Spleen (tissue), 11 donors: ENCODE measurements around the gene RUBCNL. TPM values are rescaled to one million over a fixed set of nuclear protein-coding genes. Genes with fewer than 3 reads are reported as not detected.
A peak's percentile ranks its signal among the peaks of the same experiment; 100 is the strongest.

Source experiments
- DNase-seq: peaks from one replicate; pipeline ENCODE4 v3.0.0-alpha.2; 2020
- H3K27ac ChIP-seq, 8 donors: fragments of 200-600 bp; sonication (generic) in 7 of 8; 1 replicate in 4 of 8; 2 replicates in 4 of 8; pipeline versions ENCODE4 v1.5.0 to v1.8.0; 2016 to 2021; ENCODE audit warnings: inconsistent platforms in 4 of 8, mild to moderate bottlenecking in 4 of 8, moderate library complexity in 1 of 8
- H3K27me3 ChIP-seq, 7 donors: fragments of 200-600 bp; sonication (generic) in 6 of 7; replicated peaks in 1 of 7; 1 replicate in 4 of 7; 2 replicates in 3 of 7; pipeline versions ENCODE4 v1.5.0 to v1.8.0; 2016 to 2021; ENCODE audit warnings: inconsistent platforms in 3 of 7, mild to moderate bottlenecking in 1 of 7
- H3K36me3 ChIP-seq, 6 donors: fragments of 200-600 bp; sonication (generic) in 5 of 6; 1 replicate in 4 of 6; 2 replicates in 2 of 6; pipeline versions ENCODE4 v1.5.0 to v1.8.0; 2016 to 2021; ENCODE audit warnings: inconsistent platforms in 2 of 6
- H3K4me1 ChIP-seq, 6 donors: fragments of 200-600 bp; sonication (generic) in 5 of 6; 1 replicate in 3 of 6; 2 replicates in 3 of 6; pipeline versions ENCODE4 v1.5.0 to v1.8.0; 2016 to 2021; ENCODE audit warnings: inconsistent platforms in 3 of 6
- H3K4me3 ChIP-seq, 8 donors: fragments of 200-600 bp; sonication (generic) in 7 of 8; 1 replicate in 4 of 8; 2 replicates in 4 of 8; pipeline versions ENCODE4 v1.5.0 to v1.8.0; 2016 to 2021; ENCODE audit warnings: inconsistent platforms in 4 of 8, mild to moderate bottlenecking in 4 of 8, moderate library complexity in 2 of 8
- H3K9me3 ChIP-seq, 8 donors: fragments of 200-600 bp; sonication (generic) in 7 of 8; 1 replicate in 4 of 8; 2 replicates in 4 of 8; pipeline versions ENCODE4 v1.5.0 to v1.8.0; 2016 to 2021; ENCODE audit warnings: inconsistent platforms in 4 of 8
- CTCF ChIP-seq, 11 experiments: fragments of 200-600 bp in 7 of 11; fragments of 450-650 bp in 4 of 11; sonication (generic) in 4 of 11; IDR thresholded peaks in 8 of 11; conservative IDR thresholded peaks in 3 of 11; 1 replicate in 7 of 11; 2 replicates in 4 of 11; pipeline versions ENCODE4 v1.4.0 to v1.8.0; 2016 to 2021; ENCODE audit warnings: antibody characterized with exemption in 11 of 11, inconsistent platforms in 4 of 11, mild to moderate bottlenecking in 1 of 11
- POLR2A ChIP-seq, 3 donors: fragments of 450-650 bp; IDR thresholded peaks; one replicate each; pipeline ENCODE4 v1.5.1; 2017; ENCODE audit warnings: antibody characterized with exemption in 3 of 3, mild to moderate bottlenecking in 1 of 3
- POLR2AphosphoS5 ChIP-seq, 3 donors: sonication (generic); formaldehyde crosslinking; IDR thresholded peaks; one replicate each; pipeline ENCODE4 v1.5.1; 2017; ENCODE audit warnings: antibody characterized with exemption in 3 of 3
- WGBS, 5 donors: extraction: QIAGEN DNeasy Blood & Tissue Kit in 3 of 5; methylation state at CpG; one replicate each; pipeline versions ENCODE4 v1.1.5 to v1.1.7; 2013 to 2018; 5-methylcytosine and 5-hydroxymethylcytosine counted together
- intact Hi-C: fragments of 100-400 bp; cut with DNase I; formaldehyde crosslinking; loops from one replicate; pipeline ENCODE4 v1.15.0; 2023; ENCODE audit warnings: low total_unique reads
- polyA plus RNA-seq, 3 donors: library from polyadenylated mRNA; stranded (reverse); fragments of 200-250 nt; gene quantifications; one replicate each; pipeline ENCODE4 v1.2.1, GENCODE V29; 2013
- total RNA-seq, 7 donors: library from RNA; depleted of rRNA in 3 of 7; stranded (reverse); fragments of >200 nt in 3 of 7; fragmentation: NEBNext Ultra II Directional in 4 of 7; extraction: Animal tissue kit (Norgen Biotek cat#: 25700) in 4 of 7; gene quantifications; one replicate each; pipeline versions ENCODE4 v1.1.0 to v1.2.1, GENCODE V29; 2016 to 2021
- donor health status: healthy with polysubstance abuse.
- donor health status: DM: no; HTN: no; CAD: no; lungs with moderate emphysema.
- donor health status: DM: no; HTN: no; CAD: no.
- donor health status: Bipolar disorder and iron deficiency.
- donor health status: healthy.
- donor health status: DM: no; HTN: no; CAD: no.
- donor health status: DM: yes; HTN: yes; CAD: no.

RUBCNL gene
- total and polyA plus RNA-seq, 10 donors: 28.9 to 77.2 (median 48.4) TPM

- H3K27ac ChIP-seq: no peak overlapping the region
- no peak for DNase-seq
- no peaks in the 10 kb centered on the region for H3K27me3 ChIP-seq
- TF ChIP-seq POLR2AphosphoS5 (IDR thresholded peaks at IDR 0.05) (no peak), CTCF (IDR thresholded peaks at IDR 0.05 in 8 of 11, conservative IDR thresholded peaks at IDR 0.05 in 3 of 11) (no peak), POLR2A (IDR thresholded peaks at IDR 0.05) (no peak)
- 79 to 94% (median 88%) methylated on average over 7 of the region's 7 CpGs for WGBS, 5 donors
- no peaks in the 10 kb centered on the region for H3K9me3 ChIP-seq
- peaks cover 0 to 13% (median 2%) of the 10 kb centered on the region in 6 donors for H3K4me1 ChIP-seq
- H3K4me3 ChIP-seq: no peak overlapping the region
- no peaks in the 10 kb centered on the region for H3K36me3 ChIP-seq
- intact Hi-C loops: loop anchor here (10.0 kb wide), 1 partner anchor 175 kb away; no protein-coding TSS in a partner anchor
Observed at GRCh38 chr13:46329624-46330023, 57.4 kb downstream of the RUBCNL start.

- no peaks in the 10 kb centered on the region for H3K9me3 ChIP-seq
- H3K4me1 ChIP-seq: no peaks in the 10 kb centered on the region
- 78 to 94% (median 90%) methylated on average over 1 of the region's 1 CpG for WGBS, 5 donors
- H3K27ac ChIP-seq: no peak overlapping the region
- H3K4me3 ChIP-seq: no peak overlapping the region
- intact Hi-C loops: loop anchor here (10.0 kb wide), 1 partner anchor 172 kb away; no protein-coding TSS in a partner anchor
- no peak for DNase-seq
- no peaks in the 10 kb centered on the region for H3K27me3 ChIP-seq
- H3K36me3 ChIP-seq: no peaks in the 10 kb centered on the region
- TF ChIP-seq CTCF (IDR thresholded peaks at IDR 0.05 in 8 of 11, conservative IDR thresholded peaks at IDR 0.05 in 3 of 11) (no peak), POLR2AphosphoS5 (IDR thresholded peaks at IDR 0.05) (no peak)
Observed at GRCh38 chr13:46327246-46327645, 59.8 kb downstream of the RUBCNL start.

- H3K4me1 ChIP-seq: peaks cover 0 to 19% (median 11%) of the 10 kb centered on the region in 6 donors
- WGBS, 5 donors: 75 to 91% (median 76%) methylated on average over 5 of the region's 5 CpGs
- no peak overlapping the region for H3K27ac ChIP-seq
- TF ChIP-seq CTCF (IDR thresholded peaks at IDR 0.05 in 8 of 11, conservative IDR thresholded peaks at IDR 0.05 in 3 of 11) (no peak), POLR2AphosphoS5 (IDR thresholded peaks at IDR 0.05) (no peak)
- intact Hi-C loops: loop anchor here (10.0 kb wide), 1 partner anchor 170 kb away; no protein-coding TSS in a partner anchor
- H3K27me3 ChIP-seq: no peaks in the 10 kb centered on the region
- no peak overlapping the region for H3K4me3 ChIP-seq
- H3K9me3 ChIP-seq: no peaks in the 10 kb centered on the region
- no peak for DNase-seq
- H3K36me3 ChIP-seq: no peaks in the 10 kb centered on the region
Observed at GRCh38 chr13:46324976-46325375, 62.1 kb downstream of the RUBCNL start.

- intact Hi-C loops: loop anchor here (10.0 kb wide), 1 partner anchor 167 kb away; no protein-coding TSS in a partner anchor
- TF ChIP-seq CTCF (IDR thresholded peaks at IDR 0.05 in 8 of 11, conservative IDR thresholded peaks at IDR 0.05 in 3 of 11) (peak; percentile 43 to 82 (median 72)), POLR2A (IDR thresholded peaks at IDR 0.05) (no peak), POLR2AphosphoS5 (IDR thresholded peaks at IDR 0.05) (peak in 1 of 3 donors; percentile 49)
- DNase-seq: peak; percentile 83
- Histone ChIP-seq H3K36me3 (no peaks in the 10 kb centered on the region), H3K27ac (peak overlapping the region in 7 of 8 donors; percentile 5 to 77 (median 58)), H3K27me3 (no peaks in the 10 kb centered on the region), H3K4me3 (peak overlapping the region in 1 of 8 donors; percentile 25), H3K4me1 (peaks cover 0 to 33% (median 11%) of the 10 kb centered on the region in 6 donors), H3K9me3 (no peaks in the 10 kb centered on the region)
- 50 to 58% (median 55%) methylated on average over 17 of the region's 17 CpGs for WGBS, 5 donors
Observed at GRCh38 chr13:46321494-46322225, 65.4 kb downstream of the RUBCNL start.
